Activated CD4-positive, alpha-beta memory T cell treated with anti-CD3 and anti-CD28 coated beads, Interleukin-2, amount 10 ng/mL, durations not matched to agents 7 days and 5 days (primary cell): ENCODE results near the gene CBX7. TPM values are rescaled to one million over a fixed set of nuclear protein-coding genes. Genes with fewer than 3 reads are reported as not detected.

Experiments used
- CTCF ChIA-PET: fragments of 350-600 bp; sonication (Branson Sonifier 250); formaldehyde crosslinking; loops from one replicate; lab custom pipeline; 2021; ENCODE audit warnings: antibody characterized with exemption, inconsistent platforms; lab: Charles Lee
- POLR2A ChIA-PET: fragments of 350-600 bp; sonication (Branson Sonifier 250); formaldehyde crosslinking; loops from one replicate; lab custom pipeline; 2021; ENCODE audit warnings: antibody characterized with exemption; lab: Charles Lee
- DNase-seq: peaks from one replicate; pipeline ENCODE4 v3.0.0-alpha.2; 2020
- H3K27ac Mint-ChIP-seq: one replicate; pipeline ENCODE4 v1.8.0; 2021; ENCODE audit warnings: mild to moderate bottlenecking, mixed read lengths
- H3K27me3 Mint-ChIP-seq: one replicate; pipeline ENCODE4 v1.8.0; 2021; ENCODE audit warnings: mixed read lengths
- H3K36me3 Mint-ChIP-seq: one replicate; pipeline ENCODE4 v1.8.0; 2021; ENCODE audit warnings: low read depth, mixed read lengths
- H3K4me1 Mint-ChIP-seq: one replicate; pipeline ENCODE4 v1.8.0; 2021; ENCODE audit warnings: mixed read lengths
- H3K4me3 Mint-ChIP-seq: one replicate; pipeline ENCODE4 v1.8.0; 2021; ENCODE audit warnings: mild to moderate bottlenecking, mixed read lengths
- H3K9me3 Mint-ChIP-seq: one replicate; pipeline ENCODE4 v1.8.0; 2021; ENCODE audit warnings: mixed read lengths
- total RNA-seq, 2 experiments: library from RNA; stranded (reverse); gene quantifications; one replicate each; pipeline ENCODE4 v1.2.3, GENCODE V29; 2021

CBX7 gene
- total RNA-seq, 2 experiments from 2014 or later = 24.9 to 25.0 TPM

DNA sequence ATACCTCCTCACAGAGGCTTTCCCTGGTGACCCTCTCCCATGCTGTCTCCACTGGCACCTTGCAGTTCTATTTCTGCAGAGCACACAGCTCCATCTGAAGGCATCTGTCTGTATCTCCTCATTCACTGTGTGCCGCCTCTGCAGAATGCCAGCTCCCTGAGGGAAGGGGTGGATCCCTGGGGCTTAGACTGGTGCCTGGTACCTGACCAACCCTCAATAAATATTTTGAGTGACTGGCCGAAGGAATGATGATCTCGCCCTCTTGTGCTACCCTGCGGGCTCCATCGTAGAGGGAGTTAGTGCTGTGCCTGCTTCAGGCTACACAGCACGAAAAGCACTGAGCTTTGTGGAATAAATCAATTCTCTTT, 1.6 kb downstream of the CBX7 start:
- peak overlapping the region; percentile 30 for H3K27ac Mint-ChIP-seq
- DNase-seq = no peak
- H3K9me3 Mint-ChIP-seq = no peaks in the 10 kb centered on the region
- peaks cover 24% of the 10 kb centered on the region for H3K27me3 Mint-ChIP-seq
- peak overlapping the region; percentile 64 for H3K4me3 Mint-ChIP-seq
- peaks cover 14% of the 10 kb centered on the region for H3K36me3 Mint-ChIP-seq
- H3K4me1 Mint-ChIP-seq = peaks cover 56% of the 10 kb centered on the region
- CTCF ChIA-PET = interaction anchor here (0.6 to 2.5 kb wide), 4 partner anchors 20 to 492 kb away, joined by 3 to 11 read pairs (median 4); no protein-coding TSS in a partner anchor
- POLR2A ChIA-PET = interaction anchor here (0.6 to 6.3 kb wide), 5 partner anchors 24 to 280 kb away, joined by 3 to 61 read pairs (median 4); partner anchors contain the start of genes APOBEC3H and RPL3

GRCh38 chr22:39149915-39150847, 2.3 kb downstream of the CBX7 start:
- Mint-ChIP-seq H3K36me3 (peaks cover 14% of the 10 kb centered on the region), H3K4me1 (peaks cover 56% of the 10 kb centered on the region), H3K27ac (no peak overlapping the region), H3K9me3 (no peaks in the 10 kb centered on the region), H3K27me3 (peaks cover 20% of the 10 kb centered on the region), H3K4me3 (peak overlapping the region; percentile 64)
- ChIA-PET POLR2A (interaction anchor here (1.0 to 6.3 kb wide), 3 partner anchors 24 to 276 kb away, joined by 3 to 61 read pairs (median 3); partner anchors contain the start of gene RPL3), CTCF (interaction anchor here (0.9 to 2.5 kb wide), 3 partner anchors 135 to 167 kb away, joined by 3 to 11 read pairs (median 3); no protein-coding TSS in a partner anchor)
- no peak for DNase-seq

- H3K9me3 Mint-ChIP-seq = no peaks in the 10 kb centered on the region
- ChIA-PET POLR2A (interaction anchor here (0.8 to 6.3 kb wide), 3 partner anchors 65 to 277 kb away, joined by 3 to 61 read pairs (median 3); partner anchors contain the start of genes CBX6 and RPL3), CTCF (interaction anchor here (0.7 to 0.9 kb wide), 3 partner anchors 134 to 170 kb away, joined by 3 read pairs; partner anchors contain the start of gene RPL3)
- no peak overlapping the region for H3K4me3 Mint-ChIP-seq
- DNase-seq = peak; percentile 70
- peaks cover 14% of the 10 kb centered on the region for H3K36me3 Mint-ChIP-seq
- H3K27me3 Mint-ChIP-seq = peaks cover 10% of the 10 kb centered on the region
- peaks cover 60% of the 10 kb centered on the region for H3K4me1 Mint-ChIP-seq
- H3K27ac Mint-ChIP-seq = peak overlapping the region; percentile 58
These were observed 3.5 kb downstream of the CBX7 start for GRCh38 chr22:39148727-39149535.

DNA sequence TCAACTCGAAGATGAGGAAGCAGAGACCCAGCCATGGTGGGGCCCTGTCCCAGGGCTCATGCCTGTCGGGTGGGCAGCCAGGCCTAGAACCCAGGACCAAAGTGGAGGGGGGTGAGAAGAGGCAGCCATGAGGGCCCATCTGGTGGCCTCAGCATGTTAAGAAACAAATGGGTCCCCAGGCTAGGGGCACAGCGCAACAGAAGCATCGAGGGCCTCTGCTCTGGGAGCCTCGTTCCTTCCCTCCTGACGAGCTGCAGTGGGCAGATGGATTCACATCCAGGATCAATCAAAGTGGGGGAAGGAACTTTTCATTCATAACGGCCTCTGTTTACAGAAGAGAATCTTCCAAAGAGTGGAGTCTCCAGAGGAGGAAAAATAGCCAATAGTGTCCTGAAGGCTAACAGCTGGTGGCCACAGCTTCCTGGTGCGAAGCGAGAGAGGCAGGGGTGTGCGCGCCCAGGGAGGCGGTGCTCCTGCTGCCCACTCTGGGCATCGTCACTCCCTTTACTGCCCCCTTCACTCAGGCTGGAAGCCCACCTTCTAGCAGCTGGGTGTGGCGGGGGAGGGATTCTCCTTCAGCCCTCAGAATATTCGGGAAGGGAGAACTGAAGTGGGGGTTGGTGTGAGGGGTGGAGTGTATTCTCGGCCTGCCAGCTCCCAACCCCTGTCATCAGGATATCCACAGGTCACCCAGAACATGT, 4.3 kb downstream of the CBX7 start:
- Mint-ChIP-seq H3K9me3 (no peaks in the 10 kb centered on the region), H3K27ac (peak overlapping the region; percentile 58), H3K27me3 (peaks cover 3% of the 10 kb centered on the region), H3K4me3 (no peak overlapping the region), H3K36me3 (peaks cover 14% of the 10 kb centered on the region), H3K4me1 (peaks cover 61% of the 10 kb centered on the region)
- ChIA-PET POLR2A (interaction anchor here (1.2 to 6.3 kb wide), 2 partner anchors 64 to 170 kb away, joined by 3 to 61 read pairs; partner anchors contain the start of gene RPL3), CTCF (interaction anchor here (0.8 kb wide), 1 partner anchor 171 kb away, joined by 3 read pairs; the partner anchor contains the start of gene RPL3)
- no peak for DNase-seq

DNA sequence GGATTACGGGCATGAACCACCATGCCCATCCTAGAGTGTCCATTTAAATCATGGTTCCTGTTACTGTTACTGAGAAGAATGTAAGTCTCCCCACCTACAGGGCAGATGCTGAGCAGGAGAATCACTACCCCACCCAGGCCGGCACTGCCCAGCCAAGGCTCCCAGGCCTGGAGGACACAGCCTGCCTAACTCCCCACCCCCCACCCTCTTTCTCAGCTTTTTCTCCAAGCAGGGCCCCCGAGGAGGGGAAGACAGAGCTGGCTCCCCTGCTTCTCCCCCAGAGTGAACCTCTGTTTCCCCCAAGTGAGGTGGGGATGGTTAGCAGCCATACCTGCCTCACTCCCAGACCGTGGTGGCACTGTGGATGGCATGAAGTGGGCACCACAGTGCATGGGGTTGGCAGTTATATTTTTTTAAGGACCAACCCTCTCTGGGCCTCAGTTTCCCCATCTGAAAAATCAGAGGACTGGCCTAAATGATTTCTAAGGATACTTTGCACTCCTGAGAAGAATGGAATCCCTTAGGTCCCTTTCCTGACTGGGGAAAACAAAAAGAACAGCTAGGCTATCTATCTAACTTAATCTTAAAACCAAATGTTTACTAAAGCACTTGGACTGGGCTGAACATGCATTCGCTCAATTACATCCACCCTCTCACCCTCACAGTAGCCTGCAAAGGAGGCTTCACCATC, 5.0 kb downstream of the CBX7 start:
- POLR2A ChIA-PET = interaction anchor here (6.3 kb wide), 1 partner anchor 171 kb away, joined by 61 read pairs; the partner anchor contains the start of gene RPL3
- CTCF ChIA-PET = interaction anchor here (0.8 kb wide), 1 partner anchor 172 kb away, joined by 3 read pairs; the partner anchor contains the start of gene RPL3
- no peak overlapping the region for H3K4me3 Mint-ChIP-seq
- H3K9me3 Mint-ChIP-seq = no peaks in the 10 kb centered on the region
- H3K36me3 Mint-ChIP-seq = peaks cover 14% of the 10 kb centered on the region
- no peaks in the 10 kb centered on the region for H3K27me3 Mint-ChIP-seq
- no peak overlapping the region for H3K27ac Mint-ChIP-seq
- H3K4me1 Mint-ChIP-seq = peaks cover 57% of the 10 kb centered on the region
- no peak for DNase-seq

DNA sequence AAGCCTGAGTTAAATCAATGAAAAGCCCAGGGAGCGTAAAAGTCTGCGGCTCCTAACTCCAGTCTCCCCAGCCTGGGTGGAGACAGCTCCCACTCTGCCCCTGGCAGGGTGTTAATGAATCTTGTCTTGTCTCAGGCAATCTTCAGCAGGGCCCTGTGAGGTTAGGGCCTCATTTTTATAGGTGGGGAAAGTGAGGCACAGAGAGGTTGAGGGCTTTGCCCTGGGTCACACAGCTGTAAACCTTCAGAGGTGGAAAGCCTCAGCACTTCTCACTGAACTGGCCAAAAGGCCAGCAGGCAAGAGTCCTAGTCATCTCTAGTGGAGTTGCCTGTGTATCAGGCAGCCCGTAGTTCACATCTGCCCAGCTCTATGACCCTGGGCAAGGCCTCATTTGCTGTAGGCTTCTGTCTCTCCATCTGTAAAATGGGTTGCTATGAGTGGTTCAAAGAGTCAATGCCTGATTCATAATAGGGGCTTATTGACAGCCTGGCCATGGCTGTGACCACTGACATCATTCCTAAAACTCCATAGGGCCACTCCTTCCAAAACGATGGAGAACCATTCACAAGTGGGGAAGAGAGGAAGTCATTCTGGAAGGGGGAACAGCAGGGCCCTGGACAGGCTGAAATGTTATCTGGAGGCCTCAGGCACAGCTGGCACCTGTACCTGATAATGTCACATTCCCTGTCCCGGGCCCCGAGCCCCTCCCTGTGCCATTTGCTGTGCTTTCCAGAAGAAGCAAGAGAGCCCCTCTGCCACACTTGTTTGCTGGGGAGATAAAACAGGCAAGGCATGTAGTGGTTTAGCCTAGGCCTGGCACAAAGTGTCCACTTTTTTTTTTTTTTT, 6.0 kb downstream of the CBX7 start:
- Mint-ChIP-seq H3K27me3 (no peaks in the 10 kb centered on the region), H3K27ac (peak overlapping the region; percentile 81), H3K36me3 (peaks cover 14% of the 10 kb centered on the region), H3K9me3 (no peaks in the 10 kb centered on the region), H3K4me1 (peaks cover 56% of the 10 kb centered on the region), H3K4me3 (peak overlapping the region; percentile 73)
- ChIA-PET POLR2A (no interaction called here), CTCF (no interaction called here)
- DNase-seq = no peak

GRCh38 chr22:39144101-39144767, 8.2 kb downstream of the CBX7 start:
- peak overlapping the region; percentile 91 for H3K4me3 Mint-ChIP-seq
- DNase-seq = peak; percentile 72
- ChIA-PET POLR2A (interaction anchor here (0.8 to 1.4 kb wide), 5 partner anchors 8 to 270 kb away, joined by 3 to 5 read pairs (median 4); partner anchors contain the start of genes CBX7 and RPL3), CTCF (interaction anchor here (1.6 kb wide), 1 partner anchor 122 kb away, joined by 3 read pairs; no protein-coding TSS in a partner anchor)
- peaks cover 11% of the 10 kb centered on the region for H3K36me3 Mint-ChIP-seq
- no peaks in the 10 kb centered on the region for H3K27me3 Mint-ChIP-seq
- no peaks in the 10 kb centered on the region for H3K9me3 Mint-ChIP-seq
- H3K27ac Mint-ChIP-seq = peak overlapping the region; percentile 82
- peaks cover 35% of the 10 kb centered on the region for H3K4me1 Mint-ChIP-seq

DNA sequence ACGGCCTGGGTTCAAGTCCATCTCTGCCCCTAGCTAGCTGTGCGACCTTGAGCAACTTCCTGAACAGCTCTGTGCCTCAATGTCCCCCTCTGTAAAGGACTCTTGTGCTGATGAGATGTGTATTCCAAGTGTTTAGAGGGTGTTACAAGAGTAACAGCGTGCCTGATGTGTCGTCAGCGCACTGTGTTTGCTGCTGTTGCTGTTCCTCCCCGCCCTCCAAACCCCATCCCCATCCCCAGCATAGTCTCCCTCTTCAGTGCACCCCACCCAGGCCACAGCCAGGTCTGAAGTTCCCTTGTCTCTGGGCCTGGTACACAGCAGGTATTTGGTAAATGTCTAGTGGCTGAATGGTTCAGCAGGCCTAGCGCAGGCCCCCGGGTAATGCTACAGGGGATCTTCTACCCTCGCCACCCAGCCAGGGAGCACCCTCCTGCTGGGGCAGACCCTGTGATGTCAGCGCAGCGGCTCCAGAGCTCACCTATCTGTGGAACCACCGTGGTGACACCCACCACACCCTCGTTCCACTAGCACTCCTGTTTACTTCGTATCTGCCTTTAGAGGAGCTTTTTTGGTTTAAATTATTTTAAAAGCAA, 10.3 kb downstream of the CBX7 start:
- Mint-ChIP-seq H3K36me3 (peaks cover 6% of the 10 kb centered on the region), H3K4me3 (no peak overlapping the region), H3K27ac (no peak overlapping the region), H3K27me3 (no peaks in the 10 kb centered on the region), H3K9me3 (no peaks in the 10 kb centered on the region), H3K4me1 (peaks cover 20% of the 10 kb centered on the region)
- CTCF ChIA-PET = interaction anchor here (1.3 to 1.6 kb wide), 3 partner anchors 120 to 373 kb away, joined by 3 to 9 read pairs (median 3); no protein-coding TSS in a partner anchor
- DNase-seq = no peak
- POLR2A ChIA-PET = interaction anchor here (1.4 kb wide), 1 partner anchor 177 kb away, joined by 3 read pairs; the partner anchor contains the start of gene RPL3

DNA sequence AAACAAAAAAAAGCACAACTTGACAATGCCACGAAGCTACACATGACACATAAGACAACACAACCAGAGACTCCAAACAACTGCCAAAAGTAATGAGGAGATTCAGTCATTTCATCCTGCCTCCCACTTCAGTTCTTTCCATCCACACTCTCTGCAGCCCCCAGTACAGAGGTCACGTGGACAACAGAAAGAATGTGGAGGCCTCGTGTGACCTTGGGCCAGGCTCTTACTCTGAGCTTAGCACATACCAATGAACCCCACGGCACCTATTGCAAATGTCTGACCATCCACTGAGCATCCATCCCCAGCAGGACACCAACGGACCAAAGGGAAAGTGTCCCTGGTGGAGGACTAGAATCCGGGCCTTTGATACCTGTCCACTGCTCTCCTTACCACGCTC, 12.5 kb downstream of the CBX7 start:
- H3K4me3 Mint-ChIP-seq = no peak overlapping the region
- ChIA-PET CTCF (no interaction called here), POLR2A (no interaction called here)
- DNase-seq = no peak
- no peaks in the 10 kb centered on the region for H3K9me3 Mint-ChIP-seq
- H3K4me1 Mint-ChIP-seq = peaks cover 10% of the 10 kb centered on the region
- H3K36me3 Mint-ChIP-seq = no peaks in the 10 kb centered on the region
- no peak overlapping the region for H3K27ac Mint-ChIP-seq
- no peaks in the 10 kb centered on the region for H3K27me3 Mint-ChIP-seq

DNA sequence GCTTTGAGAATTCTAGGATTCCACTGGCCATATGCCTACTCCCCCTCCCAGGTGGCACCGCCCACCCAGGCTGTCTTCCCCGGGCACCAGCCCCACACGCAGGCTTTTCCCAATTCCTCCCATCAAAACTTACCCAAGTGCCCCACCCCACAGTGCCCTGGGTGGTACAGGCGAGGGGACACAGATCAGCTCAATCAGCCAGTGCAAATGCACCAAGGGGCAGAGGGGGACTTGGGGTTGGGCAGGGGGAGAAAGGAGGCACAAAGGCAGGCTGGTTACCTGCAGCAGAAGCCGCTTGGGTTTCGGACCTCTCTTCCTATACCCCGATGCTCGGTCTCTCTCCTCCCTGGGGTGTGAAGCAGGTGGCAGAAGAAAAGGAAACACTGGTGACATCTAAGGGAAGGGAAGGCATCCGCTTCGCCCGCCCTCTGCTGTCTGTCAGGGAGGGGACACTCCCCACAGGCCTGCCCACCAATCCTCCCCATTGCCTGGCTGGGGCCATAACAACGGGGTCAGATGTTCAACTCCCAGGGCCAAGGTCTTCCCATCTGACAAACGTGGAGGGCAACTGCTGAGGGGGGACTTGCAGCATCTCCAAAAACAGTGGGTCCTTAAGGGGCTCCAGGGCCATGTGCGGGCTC, 14.0 kb downstream of the CBX7 start:
- Mint-ChIP-seq H3K36me3 (no peaks in the 10 kb centered on the region), H3K27ac (no peak overlapping the region), H3K27me3 (no peaks in the 10 kb centered on the region), H3K9me3 (no peaks in the 10 kb centered on the region), H3K4me1 (peaks cover 1% of the 10 kb centered on the region), H3K4me3 (no peak overlapping the region)
- CTCF ChIA-PET = no interaction called here
- POLR2A ChIA-PET = no interaction called here
- no peak for DNase-seq
